ENCODE measurements around the gene FXN. TPM values are rescaled to one million over a fixed set of nuclear protein-coding genes. Genes with fewer than 3 reads are reported as not detected.
A peak's percentile ranks its signal among the peaks of the same experiment; 100 is the strongest.
"Not testable (repeated sequence)": the region's sequence is repeated elsewhere in the genome, so short reads cannot be mapped to it uniquely, and the experiment has no call there.

The FXN gene
- total RNA-seq, 1 experiment from 2014 or later: 12.0 TPM

GRCh38 chr9:69097064-69097463 is 61.5 kb downstream of the FXN start:
- intact Hi-C loops (cut with micrococcal nuclease; ENCODE audit: unreplicated experiment): no loop called here
- CTCF ChIA-PET: no interaction called here

GRCh38 chr9:69097923-69098593 is 62.5 kb downstream of the FXN start:
- Histone ChIP-seq H3K79me2 (ENCODE audit: low read depth) (no peaks in the 10 kb centered on the region), H3F3A (ENCODE audit: insufficient read depth, low read depth) (0 out of 2 replicates have a peak, but pooled peaks cover 3% of the 10 kb centered on the region), H4K20me1 (ENCODE audit: insufficient read depth) (no peaks in the 10 kb centered on the region), H3K36me3 (ENCODE audit: low read depth) (no peaks in the 10 kb centered on the region), H3K9me2 (ENCODE audit: insufficient read depth) (no peaks in the 10 kb centered on the region), H3K4me2 (no peak overlapping the region), H3K9me3 (ENCODE audit: insufficient read depth, low read depth) (no peaks in the 10 kb centered on the region), H3K27me3 (ENCODE audit: insufficient read depth, low read depth) (no peaks in the 10 kb centered on the region), H2AFZ (no peak overlapping the region), H3K4me1 (replicated peaks; ENCODE audit: insufficient read depth) (peaks cover 30% of the 10 kb centered on the region), H3K27ac (peak overlapping the region; percentile 79), H3K4me3 (no peak overlapping the region)
- TF ChIP-seq CTCF (conservative IDR thresholded peaks at IDR 0.05): no peak
- no peak for TF ChIP-seq EZH2 (IDR thresholded peaks at IDR 0.05; ENCODE audit: low read depth)
- POLR2A ChIA-PET (ENCODE audit: unreplicated experiment): no interaction called here
- intact Hi-C loops (cut with micrococcal nuclease; ENCODE audit: unreplicated experiment): no loop called here
- BruUV-seq (replicated peaks): no TSS peak
- no peak for DNase-seq
- CTCF ChIA-PET: interaction anchor here (0.6 kb wide), 1 partner anchor 1475 kb away, joined by 3 read pairs; no protein-coding TSS in a partner anchor

More at GRCh38 chr9:69097064-69097463, 61.5 kb downstream of the FXN start:
- H3K4me1 ChIP-seq (replicated peaks; ENCODE audit: insufficient read depth): peaks cover 30% of the 10 kb centered on the region
- peak overlapping the region; percentile 57 for H3K4me2 ChIP-seq
- no peaks in the 10 kb centered on the region for H3K27me3 ChIP-seq (ENCODE audit: insufficient read depth, low read depth)
- peak; percentile 20 to 94 for DNase-seq
- H3F3A ChIP-seq (ENCODE audit: insufficient read depth, low read depth): 0 out of 2 replicates have a peak, but pooled peaks cover 3% of the 10 kb centered on the region
- no TSS peak for BruUV-seq (replicated peaks)
- no peaks in the 10 kb centered on the region for H3K9me3 ChIP-seq (ENCODE audit: insufficient read depth, low read depth)
- no peak overlapping the region for H3K4me3 ChIP-seq
- H3K9me2 ChIP-seq (ENCODE audit: insufficient read depth): no peaks in the 10 kb centered on the region
- H2AFZ ChIP-seq: peak overlapping the region; percentile 32; the same call in 1 of the 2 replicates
- H3K36me3 ChIP-seq (ENCODE audit: low read depth): no peaks in the 10 kb centered on the region
- H3K27ac ChIP-seq: peak overlapping the region; percentile 79
- no peaks in the 10 kb centered on the region for H4K20me1 ChIP-seq (ENCODE audit: insufficient read depth)
- TF ChIP-seq CTCF (conservative IDR thresholded peaks at IDR 0.05) (no peak), EZH2 (IDR thresholded peaks at IDR 0.05; ENCODE audit: low read depth) (no peak)
- POLR2A ChIA-PET (ENCODE audit: unreplicated experiment): no interaction called here
- no peaks in the 10 kb centered on the region for H3K79me2 ChIP-seq (ENCODE audit: low read depth)

GRCh38 chr9:69103348-69103996 is 67.9 kb downstream of the FXN start:
- H3K79me2 ChIP-seq (ENCODE audit: low read depth); H2AFZ ChIP-seq; H3K9me3 ChIP-seq (ENCODE audit: insufficient read depth, low read depth); intact Hi-C loops (cut with micrococcal nuclease; ENCODE audit: unreplicated experiment); H3K27me3 ChIP-seq (ENCODE audit: insufficient read depth, low read depth); BruUV-seq (replicated peaks); H4K20me1 ChIP-seq (ENCODE audit: insufficient read depth); DNase-seq; CTCF ChIA-PET; H3K36me3 ChIP-seq (ENCODE audit: low read depth); H3K4me2 ChIP-seq; H3K9me2 ChIP-seq (ENCODE audit: insufficient read depth); H3K4me3 ChIP-seq; H3K27ac ChIP-seq; POLR2A ChIA-PET (ENCODE audit: unreplicated experiment): not testable (repeated sequence)
- Histone ChIP-seq H3K4me1 (replicated peaks; ENCODE audit: insufficient read depth) (peaks cover 33% of the 10 kb centered on the region), H3F3A (ENCODE audit: insufficient read depth, low read depth) (peaks cover 21% of the 10 kb centered on the region)

Data from PC-9 (cell line).